ENCODE data around the gene HES6. TPM values are rescaled to one million over a fixed set of nuclear protein-coding genes. Genes with fewer than 3 reads are reported as not detected.

Gene HES6
- total and polyA plus RNA-seq, 2 experiments from 2014 or later: 0.86 to 1.3 TPM

GRCh38 chr2:238285653-238286082, 45.8 kb upstream of the HES6 start:
- no peaks in the 10 kb centered on the region for H3K27me3 ChIP-seq (replicated peaks; ENCODE audit: insufficient read depth)
- 3 to 5% methylated on average over 7 of the region's 7 CpGs for WGBS, 2 experiments (ENCODE audit: low coverage in 1 of 2, low lambda C conversion rate in 2 of 2, missing lambda C conversion rate in 2 of 2)
- H3K4me3 ChIP-seq: peak overlapping the region; percentile 75
- no peaks in the 10 kb centered on the region for H3K36me3 ChIP-seq (ENCODE audit: low read depth)
- H3K9ac ChIP-seq: peak overlapping the region; percentile 94
- peaks cover 22% of the 10 kb centered on the region for H3F3A ChIP-seq (ENCODE audit: insufficient read depth)
- H3K4me2 ChIP-seq (ENCODE audit: unreplicated experiment): peak overlapping the region; percentile 75
- H3K9me3 ChIP-seq (ENCODE audit: low read depth): no peaks in the 10 kb centered on the region
- H4K20me1 ChIP-seq (ENCODE audit: insufficient read depth): no peaks in the 10 kb centered on the region
- no peak for TF ChIP-seq EZH2 (IDR thresholded peaks at IDR 0.05; ENCODE audit: insufficient read depth, poor library complexity, severe bottlenecking)
- TF ChIP-seq EZH2phosphoT487 (IDR thresholded peaks at IDR 0.05; ENCODE audit: insufficient read depth, low read depth): no peak
- peak; percentile 98 for DNase-seq
- H2AFZ ChIP-seq: no peak overlapping the region; the same call in 1 of the 2 replicates
- peaks cover 47% of the 10 kb centered on the region for H3K79me2 ChIP-seq (ENCODE audit: insufficient read depth)
- no peaks in the 10 kb centered on the region for H3K9me2 ChIP-seq (ENCODE audit: insufficient read depth)
- peak overlapping the region; percentile 99 for H3K27ac ChIP-seq
- H3K4me1 ChIP-seq (ENCODE audit: insufficient read depth): peaks cover 23% of the 10 kb centered on the region
- in situ Hi-C loops (cut with MboI): no loop called here

- no peak for DNase-seq
- no peaks in the 10 kb centered on the region for H3K36me3 ChIP-seq (ENCODE audit: low read depth)
- peaks cover 22% of the 10 kb centered on the region for H3F3A ChIP-seq (ENCODE audit: insufficient read depth)
- peaks cover 23% of the 10 kb centered on the region for H3K4me1 ChIP-seq (ENCODE audit: insufficient read depth)
- no peaks in the 10 kb centered on the region for H3K9me2 ChIP-seq (ENCODE audit: insufficient read depth)
- peak overlapping the region; percentile 75 for H3K4me2 ChIP-seq (ENCODE audit: unreplicated experiment)
- in situ Hi-C loops (cut with MboI): no loop called here
- H4K20me1 ChIP-seq (ENCODE audit: insufficient read depth): no peaks in the 10 kb centered on the region
- H3K9me3 ChIP-seq (ENCODE audit: low read depth): no peaks in the 10 kb centered on the region
- TF ChIP-seq EZH2 (IDR thresholded peaks at IDR 0.05; ENCODE audit: insufficient read depth, poor library complexity, severe bottlenecking) (no peak), EZH2phosphoT487 (IDR thresholded peaks at IDR 0.05; ENCODE audit: insufficient read depth, low read depth) (no peak)
- WGBS, 2 experiments (ENCODE audit: low coverage in 1 of 2, low lambda C conversion rate in 2 of 2, missing lambda C conversion rate in 2 of 2): 77% methylated on average over 11 of the region's 11 CpGs
- peak overlapping the region; percentile 30; the same call in 1 of the 2 replicates for H3K4me3 ChIP-seq
- peak overlapping the region; percentile 99 for H3K27ac ChIP-seq
- H3K27me3 ChIP-seq (replicated peaks; ENCODE audit: insufficient read depth): no peaks in the 10 kb centered on the region
- no peak overlapping the region for H2AFZ ChIP-seq
- H3K9ac ChIP-seq: peak overlapping the region; percentile 94
- H3K79me2 ChIP-seq (ENCODE audit: insufficient read depth): peaks cover 54% of the 10 kb centered on the region
Measured at GRCh38 chr2:238284802-238285515, 45.1 kb upstream of the HES6 start.

- no peak for TF ChIP-seq EZH2phosphoT487 (IDR thresholded peaks at IDR 0.05; ENCODE audit: insufficient read depth, low read depth)
- TF ChIP-seq EZH2 (IDR thresholded peaks at IDR 0.05; ENCODE audit: insufficient read depth, poor library complexity, severe bottlenecking): no peak
- Histone ChIP-seq H3K4me2 (ENCODE audit: unreplicated experiment) (no peak overlapping the region), H3K9me3 (ENCODE audit: low read depth) (no peaks in the 10 kb centered on the region), H3K9me2 (ENCODE audit: insufficient read depth) (no peaks in the 10 kb centered on the region), H3F3A (ENCODE audit: insufficient read depth) (peaks cover 22% of the 10 kb centered on the region), H3K36me3 (ENCODE audit: low read depth) (no peaks in the 10 kb centered on the region), H3K9ac (no peak overlapping the region), H3K27me3 (replicated peaks; ENCODE audit: insufficient read depth) (no peaks in the 10 kb centered on the region), H3K79me2 (ENCODE audit: insufficient read depth) (peaks cover 61% of the 10 kb centered on the region), H4K20me1 (ENCODE audit: insufficient read depth) (no peaks in the 10 kb centered on the region), H3K4me1 (ENCODE audit: insufficient read depth) (peaks cover 23% of the 10 kb centered on the region), H2AFZ (no peak overlapping the region), H3K4me3 (no peak overlapping the region), H3K27ac (no peak overlapping the region)
- in situ Hi-C loops (cut with MboI): no loop called here
- 91 to 92% methylated on average over 17 of the region's 17 CpGs for WGBS, 2 experiments (ENCODE audit: low coverage in 1 of 2, low lambda C conversion rate in 2 of 2, missing lambda C conversion rate in 2 of 2)
- no peak for DNase-seq
Measured at GRCh38 chr2:238282861-238283738, 43.3 kb upstream of the HES6 start.

GRCh38 chr2:238281826-238282480, 42.1 kb upstream of the HES6 start:
- Histone ChIP-seq H3K36me3 (ENCODE audit: low read depth) (no peaks in the 10 kb centered on the region), H2AFZ (no peak overlapping the region), H3F3A (ENCODE audit: insufficient read depth) (peaks cover 17% of the 10 kb centered on the region), H3K9ac (no peak overlapping the region), H3K79me2 (ENCODE audit: insufficient read depth) (peaks cover 56% of the 10 kb centered on the region), H3K27ac (no peak overlapping the region), H3K9me2 (ENCODE audit: insufficient read depth) (no peaks in the 10 kb centered on the region), H3K4me1 (ENCODE audit: insufficient read depth) (peaks cover 17% of the 10 kb centered on the region), H4K20me1 (ENCODE audit: insufficient read depth) (no peaks in the 10 kb centered on the region), H3K4me3 (no peak overlapping the region), H3K4me2 (ENCODE audit: unreplicated experiment) (no peak overlapping the region), H3K27me3 (replicated peaks; ENCODE audit: insufficient read depth) (no peaks in the 10 kb centered on the region), H3K9me3 (ENCODE audit: low read depth) (no peaks in the 10 kb centered on the region)
- TF ChIP-seq EZH2 (IDR thresholded peaks at IDR 0.05; ENCODE audit: insufficient read depth, poor library complexity, severe bottlenecking) (no peak), EZH2phosphoT487 (IDR thresholded peaks at IDR 0.05; ENCODE audit: insufficient read depth, low read depth) (no peak)
- 84 to 86% methylated on average over 13 of the region's 13 CpGs for WGBS, 2 experiments (ENCODE audit: low coverage in 1 of 2, low lambda C conversion rate in 2 of 2, missing lambda C conversion rate in 2 of 2)
- in situ Hi-C loops (cut with MboI): no loop called here
- DNase-seq: no peak
